Colonic mucosa (tissue), 4 donors: ENCODE data around the gene YWHAE. TPM values are rescaled to one million over a fixed set of nuclear protein-coding genes. Genes with fewer than 3 reads are reported as not detected.
A peak's percentile ranks its signal among the peaks of the same experiment; 100 is the strongest.

Experiments used
- DNase-seq: peaks from one replicate; pipeline ENCODE4 v3.0.0-alpha.2; 2020
- H3K27ac ChIP-seq: fragments of 200-600 bp; one replicate; pipeline ENCODE4 v1.8.0; 2021
- H3K27me3 ChIP-seq: fragments of 200-600 bp; one replicate; pipeline ENCODE4 v1.8.0; 2021
- H3K36me3 ChIP-seq: fragments of 200-600 bp; one replicate; pipeline ENCODE4 v1.8.0; 2021
- H3K4me1 ChIP-seq: fragments of 200-600 bp; one replicate; pipeline ENCODE4 v1.8.0; 2021; ENCODE audit warnings: mild to moderate bottlenecking
- H3K4me3 ChIP-seq: fragments of 200-600 bp; one replicate; pipeline ENCODE4 v1.8.0; 2021
- H3K9ac ChIP-seq, 2 donors: one replicate each; pipeline ENCODE4 v1.7.0; 2013; ENCODE audit warnings: control low read depth in 2 of 2, low read depth in 2 of 2, low read length in 2 of 2
- H3K9me3 ChIP-seq: fragments of 200-600 bp; one replicate; pipeline ENCODE4 v1.8.0; 2021
- CTCF ChIP-seq: fragments of 200-600 bp; IDR thresholded peaks from one replicate; pipeline ENCODE4 v1.8.0; 2022; ENCODE audit warnings: antibody characterized with exemption, mild to moderate bottlenecking
- intact Hi-C: fragments of 100-400 bp; cut with DNase I; formaldehyde crosslinking; loops from one replicate; pipeline ENCODE4 v1.14.1; 2022
- total RNA-seq, 2 donors: library from RNA; stranded (reverse); fragmentation: NEBNext Ultra II Directional in 1 of 2; extraction: Animal tissue kit (Norgen Biotek cat#: 25700) in 1 of 2; gene quantifications; one replicate each; pipeline ENCODE4 v1.2.1, GENCODE V29; 2021
- donor health status: healthy.
- donor health status: DM: no; HTN: no; CAD: no.
- donor health status: DM: no; HTN: no; CAD: no.

The YWHAE gene
- total RNA-seq, 2 donors from 2014 or later: 533 to 644 TPM

GRCh38 chr17:1371893-1372590, 28.0 kb downstream of the YWHAE start:
- Histone ChIP-seq H3K9ac (no peak overlapping the region), H3K36me3 (no peaks in the 10 kb centered on the region), H3K9me3 (no peaks in the 10 kb centered on the region), H3K27ac (no peak overlapping the region), H3K27me3 (no peaks in the 10 kb centered on the region), H3K4me1 (peaks cover 6% of the 10 kb centered on the region), H3K4me3 (no peak overlapping the region)
- TF ChIP-seq CTCF: no peak
- intact Hi-C loops: no loop called here
- DNase-seq: no peak

GRCh38 chr17:1368588-1368987, 31.4 kb downstream of the YWHAE start:
- TF ChIP-seq CTCF: no peak
- no peak for DNase-seq
- H3K27me3 ChIP-seq: no peaks in the 10 kb centered on the region
- no peaks in the 10 kb centered on the region for H3K4me1 ChIP-seq
- H3K4me3 ChIP-seq: no peak overlapping the region
- no peak overlapping the region for H3K27ac ChIP-seq
- H3K36me3 ChIP-seq: peaks cover 9% of the 10 kb centered on the region
- H3K9me3 ChIP-seq: no peaks in the 10 kb centered on the region
- intact Hi-C loops: loop anchor here (5.0 to 10.0 kb wide), 2 partner anchors 86 to 149 kb away; partner anchors contain the start of genes CRK and INPP5K
- no peak overlapping the region for H3K9ac ChIP-seq

GRCh38 chr17:1367351-1367745, 32.7 kb downstream of the YWHAE start:
- Histone ChIP-seq H3K9ac (no peak overlapping the region), H3K4me1 (no peaks in the 10 kb centered on the region), H3K27ac (no peak overlapping the region), H3K4me3 (no peak overlapping the region), H3K27me3 (no peaks in the 10 kb centered on the region), H3K36me3 (peaks cover 9% of the 10 kb centered on the region), H3K9me3 (no peaks in the 10 kb centered on the region)
- intact Hi-C loops: loop anchor here (5.0 to 10.0 kb wide), 2 partner anchors 87 to 150 kb away; partner anchors contain the start of genes CRK and INPP5K
- DNase-seq: no peak
- no peak for TF ChIP-seq CTCF

- Histone ChIP-seq H3K36me3 (peaks cover 9% of the 10 kb centered on the region), H3K27ac (no peak overlapping the region), H3K4me3 (no peak overlapping the region), H3K9ac (no peak overlapping the region), H3K27me3 (no peaks in the 10 kb centered on the region), H3K4me1 (no peaks in the 10 kb centered on the region), H3K9me3 (no peaks in the 10 kb centered on the region)
- DNase-seq: no peak
- TF ChIP-seq CTCF: no peak
- intact Hi-C loops: loop anchor here (5.0 to 10.0 kb wide), 2 partner anchors 89 to 151 kb away; partner anchors contain the start of genes CRK and INPP5K
These were observed 33.8 kb downstream of the YWHAE start for GRCh38 chr17:1366234-1366633.

- DNase-seq: peak; percentile 70
- Histone ChIP-seq H3K4me1 (peaks cover 5% of the 10 kb centered on the region), H3K36me3 (peaks cover 9% of the 10 kb centered on the region), H3K4me3 (no peak overlapping the region), H3K9ac (no peak overlapping the region), H3K27me3 (no peaks in the 10 kb centered on the region), H3K9me3 (no peaks in the 10 kb centered on the region), H3K27ac (no peak overlapping the region)
- peak; percentile 70 for TF ChIP-seq CTCF
- intact Hi-C loops: loop anchor here (5.0 to 10.0 kb wide), 2 partner anchors 89 to 152 kb away; partner anchors contain the start of genes CRK and INPP5K
These were observed 34.5 kb downstream of the YWHAE start for GRCh38 chr17:1365445-1366039.
